ENCODE results near the gene LRRC47.

Gene LRRC47

DNA sequence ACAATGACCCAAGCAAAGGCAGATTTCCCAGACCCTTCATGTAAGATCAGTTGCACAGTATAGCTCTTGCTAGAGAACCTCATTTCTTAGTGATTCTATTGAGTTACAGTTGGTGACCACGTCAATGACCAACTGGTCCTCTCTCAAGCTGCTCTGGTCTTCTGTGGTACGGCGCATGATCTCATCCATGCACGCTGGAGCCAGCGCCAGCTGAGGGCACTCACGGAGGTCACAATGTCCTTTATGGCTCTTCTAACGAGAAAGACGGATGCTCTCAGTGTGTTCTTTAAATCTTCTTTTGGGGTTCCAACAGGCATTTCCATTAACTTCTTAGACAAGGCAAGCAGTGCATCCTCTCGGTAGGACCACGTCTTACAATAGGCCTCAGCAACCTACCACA, 38.4 kb upstream of the LRRC47 start:
- H3K4me3 ChIP-seq (ENCODE audit: low read depth, low read length): no peak overlapping the region
- TF ChIP-seq, protein P1, sequence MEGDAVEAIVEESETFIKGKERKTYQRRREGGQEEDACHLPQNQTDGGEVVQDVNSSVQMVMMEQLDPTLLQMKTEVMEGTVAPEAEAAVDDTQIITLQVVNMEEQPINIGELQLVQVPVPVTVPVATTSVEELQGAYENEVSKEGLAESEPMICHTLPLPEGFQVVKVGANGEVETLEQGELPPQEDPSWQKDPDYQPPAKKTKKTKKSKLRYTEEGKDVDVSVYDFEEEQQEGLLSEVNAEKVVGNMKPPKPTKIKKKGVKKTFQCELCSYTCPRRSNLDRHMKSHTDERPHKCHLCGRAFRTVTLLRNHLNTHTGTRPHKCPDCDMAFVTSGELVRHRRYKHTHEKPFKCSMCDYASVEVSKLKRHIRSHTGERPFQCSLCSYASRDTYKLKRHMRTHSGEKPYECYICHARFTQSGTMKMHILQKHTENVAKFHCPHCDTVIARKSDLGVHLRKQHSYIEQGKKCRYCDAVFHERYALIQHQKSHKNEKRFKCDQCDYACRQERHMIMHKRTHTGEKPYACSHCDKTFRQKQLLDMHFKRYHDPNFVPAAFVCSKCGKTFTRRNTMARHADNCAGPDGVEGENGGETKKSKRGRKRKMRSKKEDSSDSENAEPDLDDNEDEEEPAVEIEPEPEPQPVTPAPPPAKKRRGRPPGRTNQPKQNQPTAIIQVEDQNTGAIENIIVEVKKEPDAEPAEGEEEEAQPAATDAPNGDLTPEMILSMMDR (IDR thresholded peaks at IDR 0.05; ENCODE audit: low read depth, low read length): no peak

DNA sequence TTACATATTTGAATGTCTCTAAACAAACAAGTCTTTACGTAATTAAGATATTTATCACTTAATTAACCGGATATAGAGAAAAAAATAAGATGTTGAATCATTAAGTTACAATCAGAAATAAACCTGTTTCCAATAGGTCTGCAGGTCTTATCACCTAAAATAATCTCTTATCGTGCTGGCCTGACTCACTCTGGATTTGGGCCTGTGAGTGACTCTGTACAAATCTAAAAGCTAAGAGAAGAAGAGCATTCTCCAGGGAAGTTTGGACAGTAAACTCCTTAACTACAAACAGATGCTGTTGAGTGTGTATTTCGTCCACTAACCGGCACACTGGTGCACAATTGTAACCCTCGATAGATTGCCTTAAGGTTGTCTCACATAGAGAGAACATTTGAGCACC, 35.4 kb upstream of the LRRC47 start:
- no peak overlapping the region for H3K4me3 ChIP-seq (ENCODE audit: low read depth, low read length)
- TF ChIP-seq, protein P1 (IDR thresholded peaks at IDR 0.05; ENCODE audit: low read depth, low read length): no peak

DNA sequence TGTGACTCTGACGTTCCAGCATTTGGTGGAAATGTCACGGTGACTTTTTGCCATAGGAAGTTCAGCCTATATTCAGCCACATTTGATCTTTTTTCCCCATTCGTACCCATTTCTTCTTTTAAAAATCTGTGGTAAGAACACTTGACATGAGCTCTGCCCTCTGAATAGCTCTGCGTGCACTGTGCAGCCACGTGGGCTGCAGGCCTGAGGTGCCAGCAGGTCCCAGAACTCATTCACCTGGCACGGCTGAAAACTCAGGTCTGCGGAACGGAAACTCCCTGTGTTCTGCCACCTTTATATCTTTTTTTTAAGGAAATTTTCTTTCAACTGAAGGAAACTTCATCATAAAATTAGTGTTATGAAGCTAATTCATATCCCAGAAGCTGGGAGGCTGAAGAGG, 32.1 kb upstream of the LRRC47 start:
- TF ChIP-seq, protein P1 (IDR thresholded peaks at IDR 0.05; ENCODE audit: low read depth, low read length): no peak
- H3K4me3 ChIP-seq (ENCODE audit: low read depth, low read length): no peak overlapping the region

DNA sequence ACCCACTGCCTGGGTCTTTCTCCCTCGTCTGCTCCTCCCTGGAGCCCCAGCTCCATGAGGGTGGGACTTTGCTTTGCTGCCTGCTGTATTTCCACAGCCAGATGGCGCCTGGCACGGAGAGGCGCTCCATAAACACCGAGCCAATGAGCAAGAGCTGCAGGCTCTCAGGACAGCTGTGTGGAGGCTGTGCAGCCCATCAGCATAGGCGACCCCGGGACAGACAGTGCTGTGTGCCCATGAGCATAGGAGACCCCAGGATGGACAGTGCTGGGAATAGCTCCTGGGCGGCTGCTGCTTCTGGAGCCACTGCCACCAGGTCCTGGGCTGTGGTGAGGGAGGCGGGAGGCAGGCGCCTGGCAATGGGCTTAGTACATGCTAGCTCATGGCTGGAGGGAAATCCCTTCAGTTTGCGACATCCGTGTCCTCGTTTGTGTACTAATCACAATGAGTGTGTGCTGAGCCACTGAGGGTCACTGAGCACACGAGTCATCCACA, 31.6 kb upstream of the LRRC47 start:
- no peak overlapping the region for H3K4me3 ChIP-seq (ENCODE audit: low read depth, low read length)
- TF ChIP-seq, protein P1 (IDR thresholded peaks at IDR 0.05; ENCODE audit: low read depth, low read length): no peak

DNA sequence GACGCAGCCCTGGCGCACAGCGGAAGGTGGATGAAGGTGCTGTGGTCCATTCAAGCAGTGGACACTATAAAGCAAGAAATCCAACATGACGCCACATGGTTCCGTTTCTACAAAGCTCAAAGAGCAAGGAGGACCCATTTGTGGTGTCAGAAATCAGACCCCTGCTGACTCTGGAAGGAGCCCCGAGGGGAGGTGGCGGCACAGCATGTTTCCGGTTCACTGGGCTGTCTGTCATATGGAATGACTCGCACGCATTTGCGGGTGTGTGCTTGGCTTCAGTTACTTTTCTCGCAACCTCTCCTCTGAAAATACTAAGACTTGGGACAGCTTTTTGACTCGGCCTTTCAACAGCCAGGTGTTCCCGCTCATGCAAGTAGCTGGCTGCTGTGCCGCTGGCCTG, 29.1 kb upstream of the LRRC47 start:
- no peak overlapping the region for H3K4me3 ChIP-seq (ENCODE audit: low read depth, low read length)
- TF ChIP-seq, protein P1 (IDR thresholded peaks at IDR 0.05; ENCODE audit: low read depth, low read length): no peak

DNA sequence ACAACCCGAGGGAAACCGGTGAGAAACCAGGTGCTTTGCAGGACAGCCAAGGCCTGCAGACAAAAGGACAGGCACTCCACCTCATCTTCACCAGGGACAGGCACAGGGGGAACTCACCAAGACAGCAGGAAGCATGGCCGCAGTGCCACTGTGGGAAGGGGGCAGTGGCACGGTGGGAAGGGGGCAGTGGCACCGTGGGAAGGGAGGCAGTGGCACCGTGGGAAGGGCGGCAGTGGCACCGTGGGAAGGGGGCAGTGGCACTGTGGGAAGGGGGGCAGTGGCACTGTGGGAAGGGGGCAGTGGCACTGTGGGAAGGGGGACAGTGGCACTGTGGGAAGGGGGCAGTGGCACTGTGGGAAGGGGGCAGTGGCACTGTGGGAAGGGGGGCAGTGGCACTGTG, 28.4 kb upstream of the LRRC47 start:
- TF ChIP-seq, protein P1 (IDR thresholded peaks at IDR 0.05; ENCODE audit: low read depth, low read length): no peak

DNA sequence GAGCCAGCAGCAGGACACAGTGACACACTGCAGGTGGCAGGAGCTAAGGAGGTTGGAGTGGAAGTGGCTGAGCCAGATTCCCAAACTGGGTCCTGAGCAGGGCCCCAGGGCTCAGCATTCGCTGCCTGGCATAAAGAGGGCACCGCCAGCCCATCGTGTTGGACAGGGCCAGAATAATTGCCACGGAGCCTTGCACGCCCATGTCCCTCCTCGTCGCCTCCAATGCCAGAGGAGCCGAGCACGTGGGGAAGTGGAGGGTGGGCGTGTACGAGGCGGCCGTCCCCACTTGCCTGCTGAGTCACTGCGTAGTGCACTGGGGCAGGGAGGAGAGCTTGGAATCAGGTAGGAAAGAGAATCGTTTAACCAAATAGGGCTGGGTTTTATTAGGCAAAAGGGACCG, 26.1 kb upstream of the LRRC47 start:
- H3K4me3 ChIP-seq (ENCODE audit: low read depth, low read length): no peak overlapping the region
- TF ChIP-seq, protein P1 (IDR thresholded peaks at IDR 0.05; ENCODE audit: low read depth, low read length): no peak

More for the DNA sequence above, 28.4 kb upstream of the LRRC47 start:
- no peak overlapping the region for H3K4me3 ChIP-seq (ENCODE audit: low read depth, low read length)

Measured in WI38 (cell line).